GM18909 (cell line): Measurements from ENCODE around the gene OR4K17.
"Not testable (repeated sequence)": the region's sequence is repeated elsewhere in the genome, so short reads cannot be mapped to it uniquely, and the experiment has no call there.

Experiments
- ATAC-seq: cut with Tn5 transposase; IDR thresholded peaks from one replicate; pipeline ENCODE4 v1.9.1; 2021; ENCODE audit warnings: mild to moderate bottlenecking; ENCODE audit not compliant: unreplicated experiment, poor library complexity

Gene OR4K17

GRCh38 chr14:20110438-20110837 lies at the start of gene OR4K17:
TSS of gene OR4K17 (plus strand) at chr14:20110739. CDS start at chr14:20117500, 6,761 bp downstream.
- no peak for ATAC-seq

- no peak for ATAC-seq
Measured at GRCh38 chr14:20092050-20092449, 18.5 kb upstream of the OR4K17 start.

- ATAC-seq: no peak
Measured at GRCh38 chr14:20093442-20093841, 17.1 kb upstream of the OR4K17 start.

GRCh38 chr14:20098926-20099770 lies 11.4 kb upstream of the OR4K17 start:
- ATAC-seq: not testable (repeated sequence)

GRCh38 chr14:20112321-20112720 lies 1.8 kb downstream of the OR4K17 start:
- no peak for ATAC-seq

- ATAC-seq: no peak
Measured at GRCh38 chr14:20116748-20117147, 6.2 kb downstream of the OR4K17 start.

GRCh38 chr14:20118795-20119194 lies 8.3 kb downstream of the OR4K17 start:
- no peak for ATAC-seq

- ATAC-seq: no peak
Measured at GRCh38 chr14:20138520-20138919, 28.0 kb downstream of the OR4K17 start, which contains the start of gene OR4N5. TSS of gene OR4N5 (plus strand) at chr14:20138820. CDS start at chr14:20143736, 4,916 bp downstream.

- ATAC-seq: no peak
Measured at GRCh38 chr14:20143911-20144310, 33.4 kb downstream of the OR4K17 start.

GRCh38 chr14:20144820-20145219 lies 34.3 kb downstream of the OR4K17 start:
- no peak for ATAC-seq

- ATAC-seq: no peak
Measured at GRCh38 chr14:20164462-20164861, 53.9 kb downstream of the OR4K17 start.

- ATAC-seq: no peak
Measured at GRCh38 chr14:20167091-20167490, 56.6 kb downstream of the OR4K17 start.

GRCh38 chr14:20169852-20170251 lies 59.3 kb downstream of the OR4K17 start:
- not testable (repeated sequence) for ATAC-seq
